Keratinocyte (primary cell): ENCODE measurements around the gene CUL4A. TPM values are rescaled to one million over a fixed set of nuclear protein-coding genes. Genes with fewer than 3 reads are reported as not detected.

ENCODE experiments used
- DNase-seq: peaks from one replicate; pipeline ENCODE4 v3.0.0-alpha.2; 2011; ENCODE audit warnings: low read depth, missing footprints, low spot score
- FAIRE-seq: peaks from 2 replicates; lab custom pipeline; 2011; peaks lifted over from hg19 to GRCh38; lab: Jason Lieb, UNC
- H2AFZ ChIP-seq: 2 replicates; pipeline ENCODE4 v1.6.0; 2012; ENCODE audit warnings: low read length, control low read depth, inconsistent platforms; ENCODE audit not compliant: control insufficient read depth
- H3K27ac ChIP-seq: 2 replicates; pipeline ENCODE4 v1.5.1; 2011; ENCODE audit warnings: low read length; ENCODE audit not compliant: control insufficient read depth, insufficient read depth
- H3K27me3 ChIP-seq: 3 replicates; pipeline ENCODE4 v1.6.0; 2011; ENCODE audit warnings: low read length; ENCODE audit not compliant: control insufficient read depth, insufficient read depth; ENCODE audit errors: extremely low read depth
- H3K36me3 ChIP-seq, 2 experiments: 2 replicates in 1 of 2; 3 replicates in 1 of 2; pipeline ENCODE4 v1.5.1; 2011; ENCODE audit warnings: low read length in 2 of 2, mild to moderate bottlenecking in 1 of 2; ENCODE audit not compliant: control insufficient read depth in 2 of 2, insufficient read depth in 2 of 2; ENCODE audit errors: extremely low read depth in 1 of 2
- H3K4me1 ChIP-seq: 3 replicates; pipeline ENCODE4 v1.5.1; 2011; ENCODE audit warnings: low read length; ENCODE audit not compliant: control insufficient read depth, insufficient read depth; ENCODE audit errors: extremely low read depth
- H3K4me2 ChIP-seq: 3 replicates; pipeline ENCODE4 v1.6.0; 2011; ENCODE audit warnings: low read depth, low read length; ENCODE audit not compliant: control insufficient read depth, insufficient read depth; ENCODE audit errors: extremely low read depth
- H3K4me3 ChIP-seq, 3 experiments: fragments of 200-600 bp in 1 of 3; sonication (generic) in 1 of 3; 2 replicates in 2 of 3; 3 replicates in 1 of 3; pipeline ENCODE4 v1.5.1; 2011 to 2016; ENCODE audit warnings: low read length in 3 of 3, mild to moderate bottlenecking in 3 of 3, control low read depth in 2 of 3, inconsistent platforms in 1 of 3, low read depth in 1 of 3, mixed read lengths in 1 of 3, mixed run types in 1 of 3, moderate library complexity in 1 of 3; ENCODE audit not compliant: control insufficient read depth in 2 of 3, insufficient read depth in 2 of 3; ENCODE audit errors: extremely low read depth in 1 of 3
- H3K79me2 ChIP-seq: 2 replicates; pipeline ENCODE4 v1.6.0; 2012; ENCODE audit warnings: low read length; ENCODE audit not compliant: control insufficient read depth, insufficient read depth
- H3K9ac ChIP-seq: 3 replicates; pipeline ENCODE4 v1.6.0; 2011; ENCODE audit warnings: low read length; ENCODE audit not compliant: control insufficient read depth, insufficient read depth; ENCODE audit errors: extremely low read depth
- H3K9me1 ChIP-seq: 3 replicates; pipeline ENCODE4 v1.6.0; 2011; ENCODE audit warnings: low read length; ENCODE audit not compliant: control insufficient read depth, insufficient read depth; ENCODE audit errors: extremely low read depth
- H3K9me3 ChIP-seq: 2 replicates; pipeline ENCODE4 v1.5.1; 2012; ENCODE audit warnings: low read depth, low read length; ENCODE audit not compliant: control insufficient read depth
- H4K20me1 ChIP-seq: 3 replicates; pipeline ENCODE4 v1.6.0; 2011; ENCODE audit warnings: low read length; ENCODE audit not compliant: control insufficient read depth, insufficient read depth; ENCODE audit errors: extremely low read depth
- EZH2 ChIP-seq: IDR thresholded peaks from one replicate; pipeline ENCODE4 v1.6.1; 2012; ENCODE audit warnings: inconsistent platforms, mild to moderate bottlenecking, low read length, moderate library complexity
- dilution Hi-C: fragments of 300-500 bp; cut with MboI; formaldehyde crosslinking; loops from one replicate; pipeline ENCODE4 v1.7.0; 2020; ENCODE audit warnings: low sequenced_read_pairs; ENCODE audit not compliant: extremely low pct_ligation_motif_present
- polyA plus RNA-seq, 5 experiments: library from polyadenylated mRNA; depleted of rRNA in 3 of 5; stranded (reverse) in 3 of 5; stranded (forward) in 1 of 5; unstranded in 1 of 5; fragments of >200 nt; gene quantifications; 1 replicate in 1 of 5; 2 replicates in 3 of 5; 3 replicates in 1 of 5; pipeline versions ENCODE4 v1.2.1 to v1.2.3, GENCODE V29; 2011 to 2012; ENCODE audit warnings: missing spikeins in 2 of 5, low read depth in 1 of 5, low replicate concordance in 1 of 5
- TF ChIP-seq, protein P1 (sequence below), 3 experiments: IDR thresholded peaks in 1 of 3; conservative IDR thresholded peaks in 1 of 3; optimal IDR thresholded peaks in 1 of 3; 2 replicates in 2 of 3; 3 replicates in 1 of 3; pipeline versions ENCODE3 to v1.5.1; 2011; ENCODE audit warnings: low read length in 3 of 3, mild to moderate bottlenecking in 3 of 3, moderate library complexity in 2 of 3, control low read depth in 1 of 3, inconsistent platforms in 1 of 3; ENCODE audit not compliant: insufficient read depth in 2 of 3; ENCODE audit errors: extremely low read depth in 1 of 3

Gene CUL4A
- polyA plus RNA-seq, 1 donor (not counting 4 experiments of a cell fraction or from before 2014, with no cell fraction given): 57.3 TPM

GRCh38 chr13:113172419-113172926, 36.9 kb upstream of the CUL4A start:
- TF ChIP-seq, protein P1, sequence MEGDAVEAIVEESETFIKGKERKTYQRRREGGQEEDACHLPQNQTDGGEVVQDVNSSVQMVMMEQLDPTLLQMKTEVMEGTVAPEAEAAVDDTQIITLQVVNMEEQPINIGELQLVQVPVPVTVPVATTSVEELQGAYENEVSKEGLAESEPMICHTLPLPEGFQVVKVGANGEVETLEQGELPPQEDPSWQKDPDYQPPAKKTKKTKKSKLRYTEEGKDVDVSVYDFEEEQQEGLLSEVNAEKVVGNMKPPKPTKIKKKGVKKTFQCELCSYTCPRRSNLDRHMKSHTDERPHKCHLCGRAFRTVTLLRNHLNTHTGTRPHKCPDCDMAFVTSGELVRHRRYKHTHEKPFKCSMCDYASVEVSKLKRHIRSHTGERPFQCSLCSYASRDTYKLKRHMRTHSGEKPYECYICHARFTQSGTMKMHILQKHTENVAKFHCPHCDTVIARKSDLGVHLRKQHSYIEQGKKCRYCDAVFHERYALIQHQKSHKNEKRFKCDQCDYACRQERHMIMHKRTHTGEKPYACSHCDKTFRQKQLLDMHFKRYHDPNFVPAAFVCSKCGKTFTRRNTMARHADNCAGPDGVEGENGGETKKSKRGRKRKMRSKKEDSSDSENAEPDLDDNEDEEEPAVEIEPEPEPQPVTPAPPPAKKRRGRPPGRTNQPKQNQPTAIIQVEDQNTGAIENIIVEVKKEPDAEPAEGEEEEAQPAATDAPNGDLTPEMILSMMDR (optimal IDR thresholded peaks at IDR 0.05 in 1 of 3, IDR thresholded peaks at IDR 0.05 in 1 of 3, conservative IDR thresholded peaks at IDR 0.05 in 1 of 3; ENCODE audit: extremely low read depth in 1 of 3, insufficient read depth in 2 of 3, low read length in 3 of 3): no peak
- TF ChIP-seq EZH2: no peak
- H3K36me3 ChIP-seq: peaks cover 11 to 19% of the 10 kb centered on the region in 2 experiments
- no peak overlapping the region for H3K9ac ChIP-seq
- H4K20me1 ChIP-seq: no peaks in the 10 kb centered on the region
- H3K9me1 ChIP-seq: no peaks in the 10 kb centered on the region
- no peaks in the 10 kb centered on the region for H3K4me1 ChIP-seq
- H3K27me3 ChIP-seq: no peaks in the 10 kb centered on the region
- dilution Hi-C loops: no loop called here
- no peak overlapping the region for H3K4me3 ChIP-seq
- no peaks in the 10 kb centered on the region for H3K79me2 ChIP-seq
- H3K4me2 ChIP-seq: no peak overlapping the region
- H2AFZ ChIP-seq: no peak overlapping the region
- H3K27ac ChIP-seq: no peak overlapping the region
- no peak for DNase-seq
- FAIRE-seq: no peak
- H3K9me3 ChIP-seq: no peaks in the 10 kb centered on the region

- peaks cover 18 to 44% of the 10 kb centered on the region in 2 experiments for H3K36me3 ChIP-seq
- no peak overlapping the region for H3K4me3 ChIP-seq
- FAIRE-seq: no peak
- no peak overlapping the region for H3K9ac ChIP-seq
- TF ChIP-seq, protein P1 (optimal IDR thresholded peaks at IDR 0.05 in 1 of 3, IDR thresholded peaks at IDR 0.05 in 1 of 3, conservative IDR thresholded peaks at IDR 0.05 in 1 of 3; ENCODE audit: extremely low read depth in 1 of 3, insufficient read depth in 2 of 3, low read length in 3 of 3): no peak
- TF ChIP-seq EZH2: no peak
- H3K4me1 ChIP-seq: peaks cover 4% of the 10 kb centered on the region
- H4K20me1 ChIP-seq: peaks cover 3% of the 10 kb centered on the region
- DNase-seq: no peak
- H3K27ac ChIP-seq: no peak overlapping the region
- no peak overlapping the region for H3K4me2 ChIP-seq
- no peaks in the 10 kb centered on the region for H3K9me3 ChIP-seq
- H2AFZ ChIP-seq: no peak overlapping the region
- no peaks in the 10 kb centered on the region for H3K27me3 ChIP-seq
- dilution Hi-C loops: no loop called here
- H3K79me2 ChIP-seq: no peaks in the 10 kb centered on the region
- H3K9me1 ChIP-seq: no peaks in the 10 kb centered on the region
These were observed 33.1 kb upstream of the CUL4A start for GRCh38 chr13:113176280-113176679.
